ENCODE data around the gene GALE.

GRCh38 chr1:23801338-23801748 is 789 bp upstream of the GALE start:
- TF ChIP-seq CTCF (IDR thresholded peaks at IDR 0.05) = no peak
- no peak for TF ChIP-seq POLR2A (IDR thresholded peaks at IDR 0.05)

All from prostate gland (tissue), 2 donors.